Activated CD8-positive, alpha-beta memory T cell treated with anti-CD3 and anti-CD28 coated beads, Interleukin-2, amount 50 U/mL, for 4 hours (primary cell): ENCODE data around the gene HCFC1R1.

Experiments used
- DNase-seq: peaks from one replicate; pipeline ENCODE4 v3.0.0-alpha.2; 2020

Gene HCFC1R1

DNA sequence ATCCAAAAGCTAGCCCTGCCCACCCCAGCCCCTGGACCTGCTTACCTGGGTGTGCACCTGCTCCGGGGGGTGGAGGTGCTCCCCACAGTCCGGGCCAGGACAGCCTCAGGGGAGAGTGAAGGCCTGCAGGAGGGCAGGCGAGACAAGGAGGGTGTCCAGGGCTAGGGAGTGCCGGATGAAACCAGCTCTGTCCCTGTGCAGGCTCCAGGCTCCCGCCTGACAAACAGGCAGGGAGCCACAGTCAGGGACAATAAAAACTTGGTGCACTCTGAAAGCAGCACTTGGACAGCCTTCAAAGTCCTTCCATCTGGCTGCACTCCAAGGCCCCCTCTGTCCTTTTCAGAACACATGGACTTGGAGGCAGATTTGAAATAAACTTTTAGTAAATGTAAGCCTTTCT is 50.6 kb downstream of the HCFC1R1 start:
- no peak for DNase-seq
